Prostate gland (tissue), 2 donors: ENCODE measurements around the gene PTGER2.

Source experiments
- POLR2A ChIP-seq: fragments of 450-650 bp; IDR thresholded peaks from one replicate; pipeline ENCODE4 v1.6.1; 2016; ENCODE audit warnings: antibody characterized with exemption, mild to moderate bottlenecking
- POLR2AphosphoS5 ChIP-seq: sonication (generic); formaldehyde crosslinking; IDR thresholded peaks from one replicate; pipeline ENCODE4 v1.6.1; 2017; ENCODE audit warnings: antibody characterized with exemption
- TF ChIP-seq, protein P1 (sequence below), 4 experiments: fragments of 200-600 bp in 2 of 4; fragments of 450-650 bp in 2 of 4; sonication (generic) in 2 of 4; IDR thresholded peaks; 1 replicate in 3 of 4; 2 replicates in 1 of 4; pipeline ENCODE4 v1.5.1; 2016 to 2019; ENCODE audit warnings: antibody characterized with exemption in 4 of 4, mild to moderate bottlenecking in 2 of 4, moderate library complexity in 2 of 4

GRCh38 chr14:52269100-52269499 lies 45.0 kb upstream of the PTGER2 start:
- TF ChIP-seq POLR2AphosphoS5 (no peak), POLR2A (no peak)
- TF ChIP-seq, protein P1, sequence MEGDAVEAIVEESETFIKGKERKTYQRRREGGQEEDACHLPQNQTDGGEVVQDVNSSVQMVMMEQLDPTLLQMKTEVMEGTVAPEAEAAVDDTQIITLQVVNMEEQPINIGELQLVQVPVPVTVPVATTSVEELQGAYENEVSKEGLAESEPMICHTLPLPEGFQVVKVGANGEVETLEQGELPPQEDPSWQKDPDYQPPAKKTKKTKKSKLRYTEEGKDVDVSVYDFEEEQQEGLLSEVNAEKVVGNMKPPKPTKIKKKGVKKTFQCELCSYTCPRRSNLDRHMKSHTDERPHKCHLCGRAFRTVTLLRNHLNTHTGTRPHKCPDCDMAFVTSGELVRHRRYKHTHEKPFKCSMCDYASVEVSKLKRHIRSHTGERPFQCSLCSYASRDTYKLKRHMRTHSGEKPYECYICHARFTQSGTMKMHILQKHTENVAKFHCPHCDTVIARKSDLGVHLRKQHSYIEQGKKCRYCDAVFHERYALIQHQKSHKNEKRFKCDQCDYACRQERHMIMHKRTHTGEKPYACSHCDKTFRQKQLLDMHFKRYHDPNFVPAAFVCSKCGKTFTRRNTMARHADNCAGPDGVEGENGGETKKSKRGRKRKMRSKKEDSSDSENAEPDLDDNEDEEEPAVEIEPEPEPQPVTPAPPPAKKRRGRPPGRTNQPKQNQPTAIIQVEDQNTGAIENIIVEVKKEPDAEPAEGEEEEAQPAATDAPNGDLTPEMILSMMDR (IDR thresholded peaks at IDR 0.05): no peak
